COR-L47 (cell line): ENCODE results near the gene DDX1.

Experiments used
- DNase-seq: peaks from one replicate; lab custom pipeline; 2025; lab: John Stamatoyannopoulos, UW

The DDX1 gene

GRCh38 chr2:15646661-15647060 lies 55.0 kb downstream of the DDX1 start:
- no peak for DNase-seq

- no peak for DNase-seq
Observed at GRCh38 chr2:15647622-15648590, 56.2 kb downstream of the DDX1 start.

DNA sequence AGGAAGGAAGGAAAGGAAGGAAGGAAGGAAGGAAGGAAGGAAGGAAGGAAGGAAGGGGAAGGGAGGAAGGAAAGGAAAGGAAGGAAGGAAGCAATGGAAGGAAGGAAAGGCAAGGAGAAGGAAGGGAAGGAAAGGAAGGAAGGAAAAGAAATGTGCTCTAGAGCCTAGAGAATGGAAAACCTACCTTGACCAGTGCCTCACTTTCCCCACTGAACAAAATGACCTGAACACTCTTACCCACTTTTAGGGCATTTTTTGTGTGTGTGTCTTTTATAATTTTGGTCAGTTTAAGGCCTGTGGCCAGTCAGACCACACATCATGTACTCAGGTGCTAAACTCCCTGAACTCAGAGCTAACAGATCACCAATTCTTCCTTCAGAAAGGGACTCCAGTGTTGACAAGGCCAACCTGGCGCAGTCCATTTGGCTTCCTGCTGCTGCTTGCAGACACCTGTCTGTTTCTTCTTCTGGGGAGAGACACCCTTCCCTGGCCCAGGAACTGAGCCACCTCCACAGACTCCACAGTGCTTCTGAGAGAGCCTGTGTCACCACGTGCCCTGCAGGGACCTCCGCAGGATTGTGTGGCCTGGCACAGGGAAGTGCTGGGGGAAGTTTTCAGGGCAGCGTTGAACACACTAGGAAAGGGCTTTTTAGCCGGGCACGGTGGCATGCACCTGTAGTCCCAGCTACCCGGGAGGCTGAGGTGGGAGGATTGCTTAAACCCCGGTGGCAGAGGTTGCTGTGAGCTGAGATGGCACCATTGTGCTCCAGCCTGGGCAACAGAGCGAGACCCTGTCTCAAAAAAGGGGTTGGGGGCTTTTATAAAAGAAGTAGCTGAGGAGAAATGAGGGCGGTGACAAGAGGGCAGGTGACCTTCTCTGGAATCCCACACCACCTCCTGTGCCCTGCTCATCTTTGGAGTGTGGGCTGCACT lies 57.2 kb downstream of the DDX1 start:
- DNase-seq, result no peak

- no peak for DNase-seq
Observed at GRCh38 chr2:15649561-15650255, 58.0 kb downstream of the DDX1 start.

GRCh38 chr2:15650616-15651366 lies 59.1 kb downstream of the DDX1 start:
- DNase-seq, result no peak

- no peak for DNase-seq
Observed at GRCh38 chr2:15651367-15651727, 59.7 kb downstream of the DDX1 start.

DNA sequence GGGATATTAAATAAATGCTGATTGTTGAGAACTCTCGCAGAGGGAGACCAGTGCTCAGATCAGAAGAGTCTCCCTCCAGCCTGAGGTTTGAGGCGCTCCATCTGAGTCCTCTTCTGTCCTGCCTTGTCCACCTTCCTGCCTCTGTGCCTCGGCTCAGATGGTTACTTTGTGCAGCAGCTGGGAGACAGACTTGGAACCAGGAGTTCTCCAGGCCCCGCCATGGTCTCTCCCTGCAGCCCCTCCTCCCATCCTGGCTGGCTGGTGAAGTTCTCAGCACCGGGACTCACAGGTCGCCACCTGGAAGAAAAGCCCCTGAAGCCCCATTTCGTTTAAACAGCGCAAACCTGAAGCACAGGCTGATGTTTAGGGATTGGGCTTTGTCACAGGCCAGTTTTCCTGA lies 60.6 kb downstream of the DDX1 start:
- no peak for DNase-seq

GRCh38 chr2:15652801-15653200 lies 61.1 kb downstream of the DDX1 start:
- DNase-seq, result no peak

- DNase-seq, result no peak
Observed at GRCh38 chr2:15653806-15654726, 62.4 kb downstream of the DDX1 start.

GRCh38 chr2:15654727-15655073 lies 63.0 kb downstream of the DDX1 start:
- DNase-seq, result no peak

DNA sequence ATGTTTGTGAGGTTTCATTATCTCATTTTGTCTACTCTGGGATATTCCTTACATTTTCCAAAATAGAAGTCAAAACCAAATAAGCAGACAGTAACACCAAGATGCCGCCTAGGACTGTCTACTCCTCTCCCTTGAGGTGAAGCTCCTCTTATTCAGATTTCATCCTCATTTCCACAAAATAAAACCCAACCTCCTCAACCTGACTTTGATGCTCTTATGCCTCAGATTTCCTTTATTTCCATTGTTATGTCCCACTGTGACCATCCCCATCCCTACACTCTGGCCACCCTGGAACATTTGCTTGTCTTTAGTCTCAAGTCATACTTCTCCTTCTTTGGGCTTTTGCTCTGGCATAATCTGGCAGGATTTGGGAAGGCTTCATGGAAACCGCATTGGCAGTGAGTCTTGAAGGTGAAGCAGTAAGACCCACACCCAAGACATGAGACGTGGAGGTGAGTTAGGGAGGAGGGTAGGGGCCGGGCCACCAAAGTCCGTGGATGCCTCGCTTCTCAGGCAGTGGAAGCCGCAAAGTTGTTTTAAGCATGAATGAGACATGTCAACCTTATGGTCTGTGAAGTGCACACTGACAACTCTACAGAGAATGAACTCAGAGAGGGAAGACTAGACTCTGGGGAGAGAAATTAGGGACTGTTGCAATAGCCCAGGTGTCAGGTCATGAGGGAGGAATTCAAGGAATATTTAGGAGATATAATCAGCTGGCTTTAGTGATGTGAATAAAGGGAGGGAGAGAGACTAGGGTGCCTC lies 63.6 kb downstream of the DDX1 start:
- DNase-seq, result no peak

DNA sequence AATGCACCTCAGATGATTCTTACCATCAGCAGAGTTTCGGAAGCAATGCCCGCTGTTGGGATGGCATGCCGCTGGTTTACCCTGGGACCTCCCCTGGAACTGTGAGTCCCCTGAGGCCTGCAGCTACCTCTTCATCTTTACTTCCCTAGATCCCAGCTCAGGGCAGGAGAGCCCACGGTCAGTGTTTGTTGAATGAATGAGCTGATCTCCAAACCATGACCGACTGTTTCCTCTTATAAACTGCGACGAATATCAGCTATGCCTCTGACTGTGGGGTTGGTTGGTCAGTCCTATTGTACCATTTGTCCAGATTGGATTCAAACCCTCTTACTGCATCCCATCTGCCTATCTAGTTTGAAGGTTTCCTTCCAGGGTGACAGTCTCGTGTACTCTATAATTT lies 64.4 kb downstream of the DDX1 start:
- DNase-seq, result no peak

DNA sequence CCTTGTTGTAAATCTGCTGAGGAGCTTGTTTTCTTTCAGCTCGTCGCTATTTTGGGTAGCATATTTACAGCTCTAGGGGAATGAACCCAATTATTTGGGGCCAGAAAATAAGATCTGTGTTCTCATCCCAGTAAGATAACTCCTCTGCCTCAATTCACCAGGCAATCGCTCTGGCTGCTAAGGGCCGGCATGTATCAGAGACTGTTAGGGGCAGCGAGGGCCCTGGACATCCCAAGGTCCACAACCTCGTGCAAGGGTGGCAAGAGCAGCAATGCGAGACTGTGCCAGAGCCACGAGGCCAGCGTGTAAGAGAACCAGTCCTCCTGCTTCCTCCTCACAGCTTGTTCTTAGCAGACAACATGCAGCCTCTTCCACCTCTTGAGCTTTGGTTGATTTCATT lies 66.1 kb downstream of the DDX1 start:
- DNase-seq, result no peak

DNA sequence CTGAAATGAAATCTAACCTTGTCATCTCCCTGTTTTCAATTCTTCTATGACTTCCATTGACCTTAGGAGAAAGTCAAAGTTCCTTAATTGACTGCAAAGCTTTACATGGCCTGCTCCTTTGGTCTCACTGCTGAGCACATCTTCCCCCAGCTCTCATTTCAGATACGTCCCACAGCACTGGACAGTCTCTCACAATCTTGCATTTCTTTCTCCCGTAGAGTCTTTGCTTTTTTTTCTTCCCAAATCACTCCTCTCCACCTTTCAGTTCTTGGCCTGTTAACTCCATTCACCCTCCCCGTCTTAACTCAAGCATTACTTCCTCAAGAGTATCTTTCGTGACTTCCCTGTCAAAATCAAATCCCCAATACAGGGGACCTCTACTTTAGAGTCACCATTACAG lies 67.2 kb downstream of the DDX1 start:
- DNase-seq, result no peak

GRCh38 chr2:15660491-15661294 lies 69.0 kb downstream of the DDX1 start:
- no peak for DNase-seq

- no peak for DNase-seq
Observed at GRCh38 chr2:15661295-15661569, 69.6 kb downstream of the DDX1 start.

DNA sequence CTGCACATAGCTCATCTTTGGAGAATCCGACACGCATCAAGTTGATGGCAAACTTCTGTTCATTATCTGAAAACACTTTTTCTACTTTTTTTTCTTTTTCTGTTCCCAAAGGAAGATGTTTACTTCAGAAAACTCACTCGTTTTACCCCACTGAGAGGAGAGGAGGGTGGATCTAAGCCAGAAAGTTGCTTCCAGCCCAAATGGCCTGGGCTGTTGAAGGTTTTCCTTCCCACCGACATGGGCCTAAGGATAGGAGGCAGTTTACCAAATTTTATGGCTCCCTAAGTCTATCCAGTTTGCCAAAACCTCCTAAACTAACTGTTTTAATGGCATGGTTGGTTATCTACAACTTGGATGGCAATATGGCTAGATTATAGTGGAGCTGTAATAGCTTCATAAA lies 70.4 kb downstream of the DDX1 start:
- no peak for DNase-seq

GRCh38 chr2:15662579-15662978 lies 70.9 kb downstream of the DDX1 start:
- no peak for DNase-seq

DNA sequence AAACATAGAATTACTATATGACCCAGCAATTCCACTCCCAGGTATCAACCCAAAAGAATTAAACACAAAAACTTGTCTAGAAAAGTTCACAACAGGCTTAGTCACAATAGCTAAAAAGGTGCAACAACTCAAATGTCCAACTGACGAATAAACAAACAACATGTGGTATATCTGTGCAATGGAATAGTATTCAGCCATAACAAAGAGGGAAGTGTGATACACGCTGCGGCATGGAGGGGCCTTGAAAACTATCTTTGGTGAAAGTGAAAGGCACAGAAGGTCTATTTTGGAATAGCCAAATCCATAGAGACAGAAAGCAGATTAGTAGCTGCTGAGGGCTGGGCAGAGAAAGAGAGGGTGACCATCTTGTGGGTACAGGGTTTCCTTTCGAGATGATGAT lies 72.1 kb downstream of the DDX1 start:
- no peak for DNase-seq
